Subcutaneous abdominal adipose tissue (tissue), 5 donors: ENCODE measurements around the gene KCND3.

Experiments used
- H3K27ac ChIP-seq: one replicate; pipeline ENCODE4 v1.7.0; 2013; ENCODE audit warnings: low read depth, mild to moderate bottlenecking, inconsistent platforms, low read length, moderate library complexity
- H3K27me3 ChIP-seq, 5 donors: one replicate each; pipeline ENCODE4 v1.7.0; 2013; ENCODE audit warnings: low read length in 5 of 5, inconsistent platforms in 1 of 5; ENCODE audit not compliant: control insufficient read depth in 5 of 5, insufficient read depth in 4 of 5
- H3K36me3 ChIP-seq, 5 donors: one replicate each; pipeline ENCODE4 v1.7.0; 2013; ENCODE audit warnings: low read length in 5 of 5; ENCODE audit not compliant: control insufficient read depth in 5 of 5, insufficient read depth in 5 of 5
- H3K4me1 ChIP-seq, 5 donors: one replicate each; pipeline ENCODE4 v1.7.0; 2013; ENCODE audit warnings: low read length in 5 of 5, mild to moderate bottlenecking in 3 of 5, moderate library complexity in 1 of 5; ENCODE audit not compliant: control insufficient read depth in 5 of 5, insufficient read depth in 5 of 5
- H3K4me3 ChIP-seq, 5 donors: one replicate each; pipeline ENCODE4 v1.7.0; 2013; ENCODE audit warnings: low read length in 5 of 5, low read depth in 1 of 5
- H3K9ac ChIP-seq, 5 donors: one replicate each; pipeline ENCODE4 v1.7.0; 2013; ENCODE audit warnings: low read length in 5 of 5, mild to moderate bottlenecking in 4 of 5, moderate library complexity in 3 of 5
- H3K9me3 ChIP-seq, 5 donors: one replicate each; pipeline ENCODE4 v1.7.0; 2013; ENCODE audit warnings: low read length in 5 of 5; ENCODE audit not compliant: control insufficient read depth in 5 of 5
- donor health status: healthy.
- donor health status: healthy.
- donor health status: healthy.
- donor health status: healthy.
- donor health status: healthy.

The KCND3 gene

GRCh38 chr1:111888740-111889376 lies 100.6 kb downstream of the KCND3 start:
- Histone ChIP-seq H3K9me3 (no peaks in the 10 kb centered on the region), H3K4me3 (no peak overlapping the region), H3K4me1 (peaks cover 0 to 9% (median 0%) of the 10 kb centered on the region in 5 donors), H3K27me3 (peaks cover 0 to 4% (median 0%) of the 10 kb centered on the region in 5 donors), H3K27ac (no peak overlapping the region), H3K36me3 (no peaks in the 10 kb centered on the region), H3K9ac (no peak overlapping the region)

- Histone ChIP-seq H3K4me1 (peaks cover 0 to 9% (median 0%) of the 10 kb centered on the region in 5 donors), H3K4me3 (no peak overlapping the region), H3K36me3 (no peaks in the 10 kb centered on the region), H3K9me3 (no peaks in the 10 kb centered on the region), H3K27me3 (peaks cover 0 to 3% (median 0%) of the 10 kb centered on the region in 5 donors), H3K9ac (no peak overlapping the region), H3K27ac (no peak overlapping the region)
Measured at GRCh38 chr1:111887875-111888274, 101.6 kb downstream of the KCND3 start.

DNA sequence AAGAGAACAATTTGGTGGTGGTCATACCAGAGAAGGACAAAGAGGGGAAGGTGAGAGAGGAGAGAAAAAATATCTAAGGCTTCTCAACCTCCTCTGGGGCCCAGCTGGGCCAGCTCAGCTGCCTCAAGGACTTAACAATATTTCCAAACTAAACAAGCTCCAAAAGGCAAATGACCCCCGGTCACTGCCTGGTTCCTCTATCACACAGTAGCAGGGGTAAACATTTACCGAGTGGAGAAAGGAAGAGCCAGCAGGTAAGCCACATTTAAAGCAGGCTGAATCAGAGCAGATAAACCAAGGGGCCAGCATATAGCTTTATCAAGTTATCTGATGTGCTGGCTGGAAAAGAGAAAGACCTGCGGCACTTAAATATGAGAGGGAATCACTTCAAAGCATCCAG lies 102.1 kb downstream of the KCND3 start:
- Histone ChIP-seq H3K4me3 (no peak overlapping the region), H3K4me1 (peaks cover 0 to 9% (median 0%) of the 10 kb centered on the region in 5 donors), H3K27ac (no peak overlapping the region), H3K27me3 (peaks cover 0 to 6% (median 0%) of the 10 kb centered on the region in 5 donors), H3K36me3 (no peaks in the 10 kb centered on the region), H3K9me3 (no peaks in the 10 kb centered on the region), H3K9ac (no peak overlapping the region)

GRCh38 chr1:111886741-111887140 lies 102.7 kb downstream of the KCND3 start:
- peaks cover 0 to 6% (median 0%) of the 10 kb centered on the region in 5 donors for H3K27me3 ChIP-seq

DNA sequence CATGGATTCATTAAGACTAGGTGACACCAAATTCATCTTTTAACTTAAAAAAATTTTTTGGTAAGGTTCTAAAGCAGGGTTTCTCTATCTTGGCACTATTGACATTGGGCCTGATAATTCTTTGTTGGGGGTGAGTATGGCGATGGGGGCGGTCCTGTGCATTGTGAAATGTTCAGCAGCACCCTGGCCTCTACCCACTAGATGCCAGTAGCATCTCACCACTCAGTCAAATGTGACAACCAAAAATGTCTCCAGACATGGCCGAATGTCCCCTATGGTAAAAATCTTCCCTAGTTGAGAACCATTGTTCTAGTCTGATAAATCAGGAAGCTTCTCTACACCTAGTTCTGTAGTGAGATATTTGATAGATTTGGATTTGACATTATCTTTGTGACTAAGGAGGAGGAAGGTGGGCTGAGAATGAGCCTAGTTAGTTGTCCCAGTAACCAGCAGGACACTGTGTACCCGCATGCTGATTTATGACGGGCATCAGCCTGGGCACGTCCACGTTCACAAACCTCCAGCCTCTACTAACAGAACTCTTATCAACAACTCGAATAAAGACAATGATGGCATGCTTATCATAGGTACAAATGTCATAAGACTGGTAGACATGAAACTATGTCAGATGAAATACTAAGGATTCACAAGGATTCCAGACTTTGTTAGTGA lies 104.6 kb downstream of the KCND3 start:
- Histone ChIP-seq H3K4me1 (peaks cover 0 to 13% (median 8%) of the 10 kb centered on the region in 5 donors), H3K36me3 (no peaks in the 10 kb centered on the region), H3K27ac (no peak overlapping the region), H3K27me3 (peaks cover 0 to 13% (median 0%) of the 10 kb centered on the region in 5 donors), H3K9ac (no peak overlapping the region), H3K9me3 (no peaks in the 10 kb centered on the region), H3K4me3 (no peak overlapping the region)

More at GRCh38 chr1:111886741-111887140, 102.7 kb downstream of the KCND3 start:
- Histone ChIP-seq H3K9me3 (no peaks in the 10 kb centered on the region), H3K27ac (no peak overlapping the region), H3K4me3 (no peak overlapping the region), H3K4me1 (peaks cover 0 to 9% (median 0%) of the 10 kb centered on the region in 5 donors), H3K36me3 (no peaks in the 10 kb centered on the region), H3K9ac (no peak overlapping the region)

- Histone ChIP-seq H3K27ac (no peak overlapping the region), H3K9me3 (no peaks in the 10 kb centered on the region), H3K9ac (no peak overlapping the region), H3K36me3 (no peaks in the 10 kb centered on the region), H3K4me1 (peaks cover 0 to 13% (median 8%) of the 10 kb centered on the region in 5 donors), H3K27me3 (peaks cover 0 to 16% (median 0%) of the 10 kb centered on the region in 5 donors), H3K4me3 (no peak overlapping the region)
Measured at GRCh38 chr1:111882986-111883560, 106.4 kb downstream of the KCND3 start.

GRCh38 chr1:111882559-111882958 lies 106.9 kb downstream of the KCND3 start:
- H3K9me3 ChIP-seq, result no peaks in the 10 kb centered on the region
- peaks cover 0 to 16% (median 0%) of the 10 kb centered on the region in 5 donors for H3K27me3 ChIP-seq
- H3K4me1 ChIP-seq, result peaks cover 0 to 13% (median 8%) of the 10 kb centered on the region in 5 donors
- H3K9ac ChIP-seq, result no peak overlapping the region
- no peaks in the 10 kb centered on the region for H3K36me3 ChIP-seq
- H3K4me3 ChIP-seq, result no peak overlapping the region
- H3K27ac ChIP-seq, result no peak overlapping the region

DNA sequence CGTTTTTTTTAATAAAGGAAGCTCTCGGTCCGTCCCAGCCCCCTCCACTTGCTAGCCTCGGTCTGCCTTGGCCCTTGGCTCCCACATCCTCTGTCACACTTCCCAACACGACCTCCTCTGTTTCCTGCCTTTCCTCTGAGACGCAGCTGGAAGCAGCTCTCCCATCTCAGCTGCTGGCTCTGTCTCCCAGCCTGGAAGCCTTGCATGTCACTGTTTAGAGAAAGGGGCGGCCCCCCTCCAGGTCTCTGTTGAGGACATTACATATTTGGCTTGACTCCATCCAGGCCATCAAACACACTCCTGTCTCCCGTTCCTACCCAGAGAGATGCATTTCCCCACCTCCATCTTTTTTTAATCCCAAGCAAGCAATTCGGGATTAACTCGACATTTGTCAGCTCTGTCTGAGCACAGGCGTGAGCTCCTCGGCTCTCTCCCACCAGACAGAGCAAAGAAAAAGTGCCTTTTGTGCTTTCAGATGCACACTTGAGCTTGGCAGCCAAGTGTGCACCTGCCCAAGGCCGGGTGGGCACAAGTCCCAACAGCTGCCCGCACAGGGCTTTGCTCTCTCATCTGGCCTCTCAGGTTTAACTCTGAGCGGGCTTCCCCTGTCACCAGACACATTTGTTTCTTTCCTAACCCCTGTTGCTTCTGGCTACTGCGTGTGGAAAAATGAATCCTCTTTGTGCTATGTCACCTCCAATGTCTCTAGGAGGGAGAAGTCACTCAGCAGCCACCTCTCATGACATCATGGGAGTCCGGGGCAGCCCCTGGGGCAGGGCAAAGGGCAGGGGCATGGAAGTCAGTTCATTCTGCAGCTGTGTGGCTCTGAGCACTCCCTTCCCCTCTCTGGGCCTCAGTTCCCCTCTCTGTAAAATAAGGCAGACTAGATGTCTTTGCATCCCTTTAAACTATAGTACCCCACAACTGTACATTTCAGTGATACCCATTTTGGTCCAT lies 108.3 kb downstream of the KCND3 start:
- Histone ChIP-seq H3K27me3 (peaks cover 0 to 19% (median 0%) of the 10 kb centered on the region in 5 donors), H3K4me3 (no peak overlapping the region), H3K36me3 (no peaks in the 10 kb centered on the region), H3K4me1 (peaks cover 0 to 9% (median 2%) of the 10 kb centered on the region in 5 donors), H3K27ac (no peak overlapping the region), H3K9me3 (no peaks in the 10 kb centered on the region), H3K9ac (no peak overlapping the region)

DNA sequence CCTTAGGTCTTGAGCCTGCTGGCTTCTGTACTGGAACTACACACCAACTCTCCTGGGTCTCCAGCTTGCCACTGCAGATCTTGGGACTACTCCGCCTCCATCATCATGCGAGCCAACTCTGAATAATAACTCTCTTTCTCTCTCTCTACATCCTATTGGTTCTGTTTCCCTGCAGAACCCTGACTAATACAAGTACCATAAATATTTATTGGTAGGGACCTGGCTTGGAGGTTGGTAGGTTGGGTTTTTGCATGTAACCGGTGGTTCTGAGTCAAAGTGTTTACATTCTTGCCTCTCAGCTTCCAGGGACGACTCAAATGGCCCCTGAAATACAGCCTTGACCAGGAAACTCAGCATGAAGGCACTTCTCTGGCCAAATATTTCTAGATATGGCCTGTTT lies 110.4 kb downstream of the KCND3 start:
- Histone ChIP-seq H3K9me3 (no peaks in the 10 kb centered on the region), H3K36me3 (no peaks in the 10 kb centered on the region), H3K27me3 (peaks cover 0 to 19% (median 0%) of the 10 kb centered on the region in 5 donors), H3K4me1 (peaks cover 0 to 9% (median 2%) of the 10 kb centered on the region in 5 donors), H3K9ac (no peak overlapping the region), H3K27ac (no peak overlapping the region), H3K4me3 (no peak overlapping the region)
